Thyroid gland (tissue), 4 donors: ENCODE measurements around the gene HDAC9.

Source experiments
- CTCF ChIP-seq, 6 experiments: fragments of 200-600 bp in 3 of 6; fragments of 450-650 bp in 3 of 6; sonication (generic) in 3 of 6; IDR thresholded peaks; one replicate each; pipeline ENCODE4 v1.5.1; 2016 to 2019; ENCODE audit warnings: antibody characterized with exemption in 6 of 6, mild to moderate bottlenecking in 2 of 6, inconsistent platforms in 1 of 6, moderate library complexity in 1 of 6
- POLR2A ChIP-seq, 2 donors: fragments of 450-650 bp; IDR thresholded peaks; one replicate each; pipeline ENCODE4 v1.6.1; 2017; ENCODE audit warnings: antibody characterized with exemption in 2 of 2, mild to moderate bottlenecking in 2 of 2, moderate library complexity in 1 of 2

- TF ChIP-seq CTCF (IDR thresholded peaks at IDR 0.05) = no peak
- TF ChIP-seq POLR2A (IDR thresholded peaks at IDR 0.05) = no peak
These were observed 43.2 kb downstream of the HDAC9 start for GRCh38 chr7:18538554-18539250.
